NCI-H2227 (cell line): ENCODE results near the gene GALNT17.
"Not testable (repeated sequence)": the region's sequence is repeated elsewhere in the genome, so short reads cannot be mapped to it uniquely, and the experiment has no call there.

Source experiments
- DNase-seq: peaks from one replicate; lab custom pipeline; 2025; ENCODE audit not compliant: unreplicated experiment; lab: John Stamatoyannopoulos, UW

Gene GALNT17

DNA sequence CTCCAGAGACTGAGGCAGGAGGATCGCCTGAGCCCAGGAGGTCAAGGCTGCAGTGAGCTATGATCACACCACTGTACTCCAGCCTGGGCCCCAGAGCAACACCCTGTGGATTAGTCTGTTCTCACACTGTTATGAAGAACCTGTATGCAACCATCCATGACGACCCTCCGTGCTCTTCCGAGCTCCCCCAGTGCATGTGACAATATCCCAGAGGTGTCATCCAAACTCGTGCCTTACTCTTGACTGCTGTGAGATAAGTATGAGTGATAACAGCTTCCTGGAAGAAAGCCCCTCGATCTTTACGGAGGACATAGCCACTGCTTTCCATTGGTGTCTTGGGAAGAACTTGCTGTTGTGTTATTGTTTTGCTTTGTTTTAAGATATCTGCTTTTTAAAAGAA lies 591.9 kb downstream of the GALNT17 start:
- DNase-seq, result no peak

DNA sequence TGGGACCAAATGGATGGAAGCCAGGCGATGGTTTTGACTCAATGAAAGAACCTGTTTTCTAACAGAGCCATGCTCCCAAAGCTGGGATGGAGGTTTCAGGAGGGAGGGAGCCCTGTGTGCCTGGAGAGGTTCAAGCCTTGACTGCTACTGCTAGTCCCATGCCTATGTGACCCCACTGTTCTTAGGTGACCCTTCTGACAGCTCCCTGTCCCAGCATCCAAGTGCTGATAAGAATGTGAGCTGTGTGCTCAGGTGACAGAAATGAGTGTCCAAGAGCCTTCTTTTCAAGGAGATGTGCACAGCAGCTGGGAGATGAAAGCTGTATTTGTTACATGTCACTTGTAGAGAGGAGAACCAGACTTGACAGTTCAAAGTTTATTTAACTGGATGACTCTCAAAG lies 595.4 kb downstream of the GALNT17 start:
- DNase-seq, result no peak

DNA sequence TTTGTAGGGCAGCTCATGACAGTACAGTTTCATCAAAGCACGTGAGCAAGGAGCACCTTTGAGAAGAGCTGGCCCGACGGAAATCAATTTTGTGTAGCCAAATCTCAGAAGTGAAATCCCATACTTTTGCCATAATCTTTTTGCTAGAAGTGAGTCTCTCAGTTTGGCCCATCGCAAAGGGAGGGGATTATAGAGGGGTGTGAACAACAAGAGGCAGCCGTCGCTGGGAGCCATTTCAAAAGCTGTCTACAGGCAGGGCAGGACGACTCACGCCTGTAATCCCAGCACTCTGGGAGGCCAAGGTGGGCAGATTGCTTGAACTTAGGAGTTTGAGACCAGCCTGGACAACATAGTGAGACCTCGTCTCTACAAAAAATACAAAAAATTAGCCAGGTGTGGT lies 599.8 kb downstream of the GALNT17 start:
- no peak for DNase-seq

DNA sequence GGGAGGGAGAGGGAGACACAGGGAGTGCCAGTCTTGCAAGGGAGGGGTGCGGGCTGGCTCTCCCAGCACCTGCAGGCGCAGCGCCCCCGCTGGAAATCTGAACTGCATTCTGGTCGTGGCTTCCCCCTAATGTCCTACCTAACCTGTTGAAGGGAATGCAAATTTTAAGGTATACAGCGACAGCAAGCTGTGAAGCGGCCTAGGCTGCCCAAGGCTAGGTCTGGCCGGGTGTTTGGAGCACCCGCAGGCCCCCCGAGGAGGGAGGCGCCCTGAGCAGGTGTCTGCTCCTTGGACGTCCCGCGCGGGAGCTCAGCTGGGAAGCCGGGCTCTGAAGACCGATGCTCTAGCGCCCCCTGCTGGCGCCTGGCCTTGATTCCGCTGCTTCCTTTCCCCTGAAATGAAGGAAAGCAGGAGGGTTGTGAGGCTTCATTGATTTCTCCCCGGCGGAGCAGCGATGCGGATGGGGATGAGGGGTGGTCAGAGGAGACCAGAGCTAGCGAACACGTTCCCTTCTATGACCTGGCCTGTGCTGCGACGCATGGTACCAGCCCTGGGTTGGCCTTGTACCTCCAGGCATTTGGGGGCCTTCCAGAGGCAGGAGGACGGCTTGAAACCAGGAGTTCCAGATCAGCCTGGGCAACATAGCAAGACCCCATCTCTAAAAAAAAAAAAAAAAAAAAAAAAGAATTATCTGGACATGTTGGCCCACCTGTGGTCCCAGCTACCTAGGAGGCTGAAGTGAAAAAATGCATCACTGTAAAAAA lies 601.3 kb downstream of the GALNT17 start:
- peak; percentile 72 for DNase-seq

DNA sequence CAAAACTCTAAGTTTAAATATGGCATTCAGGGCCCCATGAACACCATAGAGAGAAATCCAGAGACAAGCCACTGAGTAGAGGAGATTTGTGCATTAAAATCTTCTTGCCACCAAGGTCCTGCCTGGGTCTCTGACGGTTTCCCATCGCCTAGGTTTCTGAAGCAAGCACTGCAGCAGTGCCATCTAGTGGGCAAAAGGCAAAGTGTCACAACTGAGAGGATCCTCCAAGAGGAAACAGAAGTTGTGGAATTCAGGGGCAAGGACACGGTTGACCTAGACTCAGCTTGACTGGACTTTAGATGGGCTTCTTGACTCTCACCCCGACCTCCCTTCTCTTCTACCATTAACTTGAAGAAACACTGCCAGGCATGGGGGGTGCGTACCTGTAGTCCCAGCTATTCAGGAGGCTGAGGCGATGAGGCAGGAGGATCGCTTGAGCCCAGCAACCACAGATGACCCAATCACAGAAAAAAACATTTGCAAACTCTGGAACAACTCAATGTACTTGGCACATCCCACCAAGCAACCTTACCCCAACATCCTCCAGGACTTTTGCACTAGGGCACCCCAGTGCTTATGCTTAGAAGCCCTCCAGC lies 604.1 kb downstream of the GALNT17 start:
- peak; percentile 69 for DNase-seq

DNA sequence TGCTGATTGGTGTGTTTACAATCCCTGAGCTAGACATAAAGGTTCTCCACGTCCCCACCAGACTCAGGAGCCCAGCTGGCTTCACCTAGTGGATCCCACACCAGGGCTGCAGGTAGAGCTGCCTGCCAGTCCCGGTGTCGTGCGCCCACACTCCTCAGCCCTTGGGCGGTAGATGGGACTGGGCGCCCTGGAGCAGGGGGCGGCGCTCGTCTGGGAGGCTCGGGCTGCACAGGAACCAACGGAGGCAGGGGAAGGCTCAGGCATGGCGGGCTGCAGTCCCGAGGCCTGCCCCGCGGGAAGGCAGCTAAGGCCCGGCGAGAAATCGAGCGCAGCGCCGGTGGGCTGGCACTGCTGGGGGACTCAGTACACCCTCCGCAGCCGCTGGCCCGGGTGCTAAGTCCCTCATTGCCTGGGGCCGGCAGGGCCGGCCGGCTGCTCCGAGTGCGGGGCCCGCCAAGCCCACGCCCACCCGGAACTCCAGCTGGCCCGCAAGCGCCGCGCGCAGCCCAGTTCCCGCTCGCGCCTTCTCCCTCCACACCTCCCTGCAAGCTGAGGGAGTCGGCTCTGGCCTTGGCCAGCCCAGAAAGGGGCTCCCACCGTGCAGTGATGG lies 606.1 kb downstream of the GALNT17 start:
- DNase-seq, result not testable (repeated sequence)

DNA sequence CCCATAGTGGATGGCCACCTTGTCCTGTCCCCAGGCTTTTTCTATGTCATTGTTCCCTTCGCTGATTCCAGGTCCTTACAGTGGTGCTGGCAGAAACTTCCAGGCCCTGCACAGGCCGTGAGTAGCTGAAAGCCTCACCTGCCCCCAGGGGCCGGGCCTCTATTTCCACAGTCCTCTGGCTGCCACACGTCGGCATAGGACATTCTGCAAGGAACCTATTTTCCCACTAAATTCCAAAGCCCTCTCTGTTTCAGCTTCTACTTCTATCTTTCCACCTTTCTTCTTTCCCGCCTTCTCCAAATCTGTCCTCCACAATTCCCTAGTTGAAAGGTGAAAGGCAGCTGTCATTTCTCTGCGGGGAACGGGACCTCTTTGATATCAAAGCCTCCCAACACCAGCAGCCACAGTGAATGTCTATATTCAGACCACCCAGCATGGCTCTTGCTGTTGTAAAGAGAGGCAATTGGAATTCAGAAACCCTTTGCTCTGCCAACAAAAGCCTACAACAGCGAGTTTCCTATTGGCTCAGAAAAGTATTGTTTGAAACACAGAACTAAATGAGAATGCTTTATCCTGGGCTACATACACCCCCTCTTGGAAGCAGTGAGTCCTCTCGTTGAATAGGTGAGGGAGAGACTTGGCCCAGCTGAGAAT lies 607.7 kb downstream of the GALNT17 start:
- no peak for DNase-seq

- no peak for DNase-seq
Observed at GRCh38 chr7:71740174-71740560, 608.2 kb downstream of the GALNT17 start.

DNA sequence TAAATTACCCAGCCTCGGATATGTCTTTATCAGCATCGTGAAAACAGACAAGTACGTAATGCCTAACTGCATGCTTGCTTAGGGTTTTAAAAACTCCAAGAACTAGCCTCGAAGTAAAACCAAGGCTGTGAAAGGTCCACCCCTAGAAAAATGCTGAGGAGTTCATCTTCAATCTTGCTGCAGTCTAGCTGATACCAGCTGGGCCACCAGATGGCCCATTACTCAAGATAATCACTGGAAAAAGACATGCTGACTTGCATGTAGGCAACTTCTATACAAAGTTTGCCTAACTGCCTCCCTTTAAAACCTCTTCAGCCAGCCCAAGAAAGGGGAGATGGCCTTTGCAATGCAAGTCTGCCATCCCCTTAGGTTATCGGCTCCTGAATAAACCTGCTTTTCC lies 614.1 kb downstream of the GALNT17 start:
- no peak for DNase-seq

DNA sequence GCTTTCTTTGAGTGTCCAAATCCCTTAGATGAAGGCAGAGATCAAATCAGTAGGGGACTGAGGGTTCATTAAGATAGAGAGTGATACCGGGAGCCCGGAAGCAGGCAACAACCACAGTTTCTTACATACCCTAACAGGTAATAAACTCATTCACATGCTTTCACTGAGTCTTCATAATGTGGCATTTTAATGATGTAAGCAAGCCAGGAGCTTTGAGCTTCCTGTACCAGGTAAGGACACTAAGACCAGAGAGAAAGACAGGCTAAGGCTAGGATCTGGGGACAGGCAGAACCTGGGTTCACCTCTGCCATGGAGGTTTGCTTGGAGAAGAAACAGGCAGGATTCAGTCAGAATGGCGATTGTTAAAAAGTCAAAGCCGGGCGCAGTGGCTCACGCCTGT lies 618.3 kb downstream of the GALNT17 start:
- no peak for DNase-seq

DNA sequence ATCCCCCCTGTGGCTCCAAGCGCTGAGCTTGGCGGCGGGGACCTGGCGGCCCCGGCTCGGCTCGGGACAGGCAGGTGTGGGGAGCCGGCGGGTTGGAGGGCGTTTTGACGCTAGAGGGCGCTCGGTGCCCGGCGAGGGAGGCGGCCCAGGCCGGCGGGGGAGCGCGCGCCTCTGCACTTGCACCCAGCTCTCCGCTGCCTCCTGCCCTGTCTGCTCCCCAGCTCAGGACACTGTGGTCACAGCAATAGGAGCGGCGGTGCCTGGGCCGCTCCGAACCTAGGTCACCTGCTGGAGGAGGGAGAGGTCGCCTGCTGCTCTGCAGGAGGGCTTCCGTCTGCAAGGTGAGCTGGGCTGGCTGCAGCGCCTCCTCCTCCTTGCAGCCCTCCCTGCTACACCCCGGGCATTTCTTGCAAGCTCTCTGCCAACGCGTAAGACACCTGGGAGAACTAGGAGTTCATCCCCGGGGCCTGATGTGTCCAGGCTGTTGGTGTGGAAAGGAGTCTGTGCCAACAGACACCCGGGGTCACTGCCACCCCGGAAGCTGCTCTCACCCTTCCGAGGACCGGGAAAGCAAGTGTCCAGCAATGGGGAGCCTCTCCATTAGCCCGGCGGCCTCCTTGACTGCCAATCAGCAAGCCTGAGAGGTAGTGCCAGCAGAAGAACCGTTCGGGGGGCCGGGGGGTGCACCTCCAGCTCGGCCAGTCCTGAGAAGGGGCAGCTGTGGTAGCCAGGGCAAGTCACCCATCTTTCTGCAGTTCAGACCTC lies 620.4 kb downstream of the GALNT17 start:
- peak; percentile 19 for DNase-seq

GRCh38 chr7:71753236-71753635 lies 621.3 kb downstream of the GALNT17 start:
- DNase-seq, result no peak

GRCh38 chr7:71753956-71754664 lies 622.2 kb downstream of the GALNT17 start:
- DNase-seq, result no peak

- DNase-seq, result no peak
Observed at GRCh38 chr7:71754828-71755227, 622.9 kb downstream of the GALNT17 start.

DNA sequence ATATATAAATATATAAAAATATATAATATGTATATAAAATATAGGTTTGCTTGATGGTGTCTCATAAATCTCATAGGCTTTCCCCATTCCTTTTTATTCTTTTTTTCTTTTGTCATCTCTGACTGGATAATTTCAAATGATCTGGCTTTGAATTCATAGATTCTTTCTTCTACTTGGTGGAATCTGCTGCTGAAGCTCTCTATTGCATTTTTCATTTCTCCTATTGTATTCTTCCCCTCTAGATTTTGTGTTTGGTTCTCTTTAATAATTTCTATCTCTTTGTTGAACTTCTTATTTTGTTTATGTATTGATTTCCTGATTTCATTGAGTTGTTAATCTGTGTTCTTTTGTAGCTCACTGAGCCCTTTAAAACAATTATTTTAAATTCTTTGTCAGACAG lies 629.4 kb downstream of the GALNT17 start:
- DNase-seq, result no peak
